HG03469 (cell line): ENCODE results near the gene DMRT3.

ENCODE experiments used
- ATAC-seq: cut with Tn5 transposase; IDR thresholded peaks from one replicate; pipeline ENCODE4 v1.9.1; 2021; ENCODE audit warnings: mild to moderate bottlenecking, moderate library complexity, moderate number of reproducible peaks; ENCODE audit not compliant: unreplicated experiment

DMRT3 gene

GRCh38 chr9:970151-970996 is 6.1 kb upstream of the DMRT3 start:
- ATAC-seq: no peak

GRCh38 chr9:971901-972500 is 4.5 kb upstream of the DMRT3 start:
- ATAC-seq: no peak

- ATAC-seq: no peak
Observed at GRCh38 chr9:972501-973294, 3.8 kb upstream of the DMRT3 start.

- ATAC-seq: no peak
Observed at GRCh38 chr9:973295-973834, 3.1 kb upstream of the DMRT3 start.

GRCh38 chr9:974031-974995 is 2.1 kb upstream of the DMRT3 start:
- ATAC-seq: no peak

- no peak for ATAC-seq
Observed at GRCh38 chr9:974996-975739, 1.3 kb upstream of the DMRT3 start.

- ATAC-seq: no peak
Observed at GRCh38 chr9:975740-976257, 656 bp upstream of the DMRT3 start.

GRCh38 chr9:976943-977837 is 735 bp downstream of the DMRT3 start:
- no peak for ATAC-seq

- ATAC-seq: no peak
Observed at GRCh38 chr9:977838-978830, 1.7 kb downstream of the DMRT3 start.

GRCh38 chr9:979983-980382 is 3.5 kb downstream of the DMRT3 start:
- no peak for ATAC-seq

GRCh38 chr9:980640-981039 is 4.2 kb downstream of the DMRT3 start:
- ATAC-seq: no peak

GRCh38 chr9:981491-981898 is 5.0 kb downstream of the DMRT3 start:
- ATAC-seq: no peak

GRCh38 chr9:982394-983230 is 6.2 kb downstream of the DMRT3 start:
- no peak for ATAC-seq

GRCh38 chr9:994005-994404 is 17.6 kb downstream of the DMRT3 start:
- ATAC-seq: peak; percentile 53

GRCh38 chr9:995192-995591 is 18.7 kb downstream of the DMRT3 start:
- ATAC-seq: no peak

- ATAC-seq: no peak
Observed at GRCh38 chr9:995781-996180, 19.3 kb downstream of the DMRT3 start.
